H1 (cell line): ENCODE measurements around the gene IFT122.

Source experiments
- JUND ChIP-seq: IDR thresholded peaks from 2 replicates; pipeline ENCODE4 v1.6.1; 2011; ENCODE audit warnings: mild to moderate bottlenecking, improper control_type of control experiment, low read length
- SIRT6 ChIP-seq: IDR thresholded peaks from one replicate; pipeline ENCODE4 v1.7.1; 2012; ENCODE audit warnings: low read length, inconsistent platforms

- no peak for TF ChIP-seq JUND
- TF ChIP-seq SIRT6 = no peak
These were observed at the start of gene IFT122, which contains the start of gene MBD4 for GRCh38 chr3:129439817-129440617.
